ENCODE measurements around the gene PLCB1.

PLCB1 gene

DNA sequence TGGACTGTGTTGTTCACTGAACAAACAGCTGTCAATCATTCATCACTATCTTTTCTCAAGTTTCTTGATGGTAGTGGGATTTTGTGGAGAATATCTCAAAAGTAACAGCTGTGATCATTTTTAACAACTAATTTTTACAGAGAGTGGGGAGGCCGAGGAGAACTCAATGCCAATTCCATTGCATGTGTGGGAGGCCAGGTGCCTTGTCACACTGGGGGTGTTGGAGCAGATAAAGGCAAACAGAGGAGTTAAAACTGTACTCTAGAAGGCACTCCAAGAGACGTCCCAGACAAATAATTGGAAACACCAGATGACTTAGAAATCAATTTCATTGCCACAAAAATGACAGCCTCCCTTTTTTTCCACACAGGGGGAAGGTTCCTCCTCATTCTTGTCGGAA is 669.6 kb downstream of the PLCB1 start:
- Histone ChIP-seq H3K4me1 (peaks cover 0 to 5% (median 0%) of the 10 kb centered on the region in 4 donors), H3K27me3 (no peaks in the 10 kb centered on the region), H3K4me3 (no peak overlapping the region), H3K36me3 (no peaks in the 10 kb centered on the region), H3K9me3 (no peaks in the 10 kb centered on the region), H3K27ac (no peak overlapping the region)
- TF ChIP-seq, protein P1, sequence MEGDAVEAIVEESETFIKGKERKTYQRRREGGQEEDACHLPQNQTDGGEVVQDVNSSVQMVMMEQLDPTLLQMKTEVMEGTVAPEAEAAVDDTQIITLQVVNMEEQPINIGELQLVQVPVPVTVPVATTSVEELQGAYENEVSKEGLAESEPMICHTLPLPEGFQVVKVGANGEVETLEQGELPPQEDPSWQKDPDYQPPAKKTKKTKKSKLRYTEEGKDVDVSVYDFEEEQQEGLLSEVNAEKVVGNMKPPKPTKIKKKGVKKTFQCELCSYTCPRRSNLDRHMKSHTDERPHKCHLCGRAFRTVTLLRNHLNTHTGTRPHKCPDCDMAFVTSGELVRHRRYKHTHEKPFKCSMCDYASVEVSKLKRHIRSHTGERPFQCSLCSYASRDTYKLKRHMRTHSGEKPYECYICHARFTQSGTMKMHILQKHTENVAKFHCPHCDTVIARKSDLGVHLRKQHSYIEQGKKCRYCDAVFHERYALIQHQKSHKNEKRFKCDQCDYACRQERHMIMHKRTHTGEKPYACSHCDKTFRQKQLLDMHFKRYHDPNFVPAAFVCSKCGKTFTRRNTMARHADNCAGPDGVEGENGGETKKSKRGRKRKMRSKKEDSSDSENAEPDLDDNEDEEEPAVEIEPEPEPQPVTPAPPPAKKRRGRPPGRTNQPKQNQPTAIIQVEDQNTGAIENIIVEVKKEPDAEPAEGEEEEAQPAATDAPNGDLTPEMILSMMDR (IDR thresholded peaks at IDR 0.05) = no peak
- intact Hi-C loops (cut with DNase I; ENCODE audit: low total_unique reads) = no loop called here
- DNase-seq = no peak

DNA sequence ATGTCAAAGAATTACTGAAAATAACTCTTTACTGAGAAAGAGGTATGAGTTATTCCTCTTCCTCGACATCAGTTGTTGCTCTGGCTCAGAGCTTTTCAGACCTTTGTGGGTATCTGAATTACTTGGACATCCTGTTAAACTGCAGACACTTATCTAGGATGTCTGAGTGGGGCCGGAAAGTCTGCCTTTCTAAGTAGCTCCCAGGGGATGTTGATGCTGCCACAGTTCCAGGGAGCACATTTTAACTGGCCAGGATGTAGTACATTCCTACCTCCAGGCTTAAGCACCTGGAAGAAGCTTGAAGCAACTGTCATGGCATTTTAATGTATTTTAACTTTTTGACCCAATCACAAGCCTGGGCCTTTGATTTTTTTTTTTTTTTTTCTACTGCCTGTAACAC is 671.0 kb downstream of the PLCB1 start:
- Histone ChIP-seq H3K4me3 (no peak overlapping the region), H3K4me1 (peaks cover 0 to 5% (median 0%) of the 10 kb centered on the region in 4 donors), H3K36me3 (no peaks in the 10 kb centered on the region), H3K27me3 (no peaks in the 10 kb centered on the region), H3K27ac (no peak overlapping the region), H3K9me3 (no peaks in the 10 kb centered on the region)
- DNase-seq = no peak
- intact Hi-C loops (cut with DNase I; ENCODE audit: low total_unique reads) = no loop called here
- TF ChIP-seq, protein P1 (IDR thresholded peaks at IDR 0.05) = no peak

DNA sequence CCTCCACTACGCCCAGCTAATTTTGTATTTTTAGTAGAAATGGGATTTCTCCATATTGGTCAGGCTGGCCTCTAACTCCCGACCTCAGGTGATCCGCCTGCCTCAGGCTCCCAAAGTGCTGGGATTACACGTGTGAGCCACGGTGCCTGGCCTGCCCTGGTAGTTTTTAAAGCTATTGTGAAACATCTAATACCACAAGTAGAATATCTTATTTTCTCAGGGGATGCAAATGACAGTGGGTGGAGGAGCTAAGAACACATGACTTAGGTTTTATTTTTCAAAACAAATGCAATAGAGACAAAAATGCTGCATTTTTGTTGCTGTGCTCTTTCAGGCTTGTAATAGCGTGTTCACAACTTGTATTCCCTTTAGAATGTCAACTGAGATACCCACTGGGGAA is 671.9 kb downstream of the PLCB1 start:
- Histone ChIP-seq H3K27ac (no peak overlapping the region), H3K27me3 (no peaks in the 10 kb centered on the region), H3K4me3 (no peak overlapping the region), H3K36me3 (no peaks in the 10 kb centered on the region), H3K9me3 (no peaks in the 10 kb centered on the region), H3K4me1 (peaks cover 0 to 5% (median 0%) of the 10 kb centered on the region in 4 donors)
- DNase-seq = no peak
- intact Hi-C loops (cut with DNase I; ENCODE audit: low total_unique reads) = no loop called here
- TF ChIP-seq, protein P1 (IDR thresholded peaks at IDR 0.05) = no peak

- Histone ChIP-seq H3K27me3 (no peaks in the 10 kb centered on the region), H3K4me1 (peaks cover 0 to 5% (median 0%) of the 10 kb centered on the region in 4 donors), H3K36me3 (no peaks in the 10 kb centered on the region), H3K9me3 (no peaks in the 10 kb centered on the region), H3K4me3 (no peak overlapping the region), H3K27ac (no peak overlapping the region)
- TF ChIP-seq, protein P1 (IDR thresholded peaks at IDR 0.05) = no peak
- intact Hi-C loops (cut with DNase I; ENCODE audit: low total_unique reads) = no loop called here
- DNase-seq = no peak
Observed at GRCh38 chr20:8805737-8806442, 673.8 kb downstream of the PLCB1 start.

DNA sequence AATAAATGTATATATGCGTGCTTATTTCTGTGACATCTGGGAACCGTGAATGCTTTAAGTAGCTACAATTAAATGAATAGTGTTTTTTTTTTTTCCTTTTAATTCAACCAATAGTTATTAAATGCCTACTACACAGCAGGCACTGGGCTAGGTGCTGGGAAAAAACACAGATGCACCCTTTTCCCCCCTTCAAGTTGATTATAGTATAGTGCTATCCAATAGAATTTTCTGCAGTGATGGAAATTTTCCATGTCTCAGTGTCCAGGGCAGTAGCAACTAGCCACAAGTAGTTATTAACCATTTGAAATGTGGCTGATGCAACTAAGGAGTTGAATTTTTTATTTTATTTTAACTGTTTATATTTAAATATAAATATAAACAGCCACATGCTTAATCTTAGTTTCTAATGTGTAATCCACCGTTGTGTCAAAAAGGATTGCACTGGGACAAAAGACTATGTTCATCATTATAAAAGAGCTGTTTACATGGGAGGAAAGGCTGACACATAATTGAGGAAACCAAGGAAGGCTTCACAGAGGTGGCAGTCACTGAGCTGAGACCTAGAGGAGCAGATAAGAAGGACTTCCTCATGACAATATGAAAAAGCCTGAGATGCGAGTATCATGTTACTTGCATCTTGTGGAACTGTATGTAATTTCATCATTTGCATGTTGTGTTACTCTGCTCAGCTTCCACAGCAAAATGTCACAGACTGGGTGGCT is 675.6 kb downstream of the PLCB1 start:
- TF ChIP-seq, protein P1 (IDR thresholded peaks at IDR 0.05) = no peak
- H3K4me3 ChIP-seq = no peak overlapping the region
- H3K4me1 ChIP-seq = peaks cover 0 to 4% (median 0%) of the 10 kb centered on the region in 4 donors
- H3K9me3 ChIP-seq = no peaks in the 10 kb centered on the region
- intact Hi-C loops (cut with DNase I; ENCODE audit: low total_unique reads) = no loop called here
- no peak overlapping the region for H3K27ac ChIP-seq
- no peaks in the 10 kb centered on the region for H3K36me3 ChIP-seq
- DNase-seq = no peak
- no peaks in the 10 kb centered on the region for H3K27me3 ChIP-seq
